HG02852 (cell line): ENCODE data around the gene CYP3A4.
"Not testable (repeated sequence)": the region's sequence is repeated elsewhere in the genome, so short reads cannot be mapped to it uniquely, and the experiment has no call there.

Experiments used
- ATAC-seq: cut with Tn5 transposase; IDR thresholded peaks from one replicate; pipeline ENCODE4 v1.9.1; 2021; ENCODE audit warnings: mild to moderate bottlenecking, moderate library complexity; ENCODE audit not compliant: unreplicated experiment

Gene CYP3A4

GRCh38 chr7:99784007-99784406 lies at the start of gene CYP3A4:
CYP3A4 (minus strand) TSS chr7:99784184; CDS start chr7:99784081, 103 bp downstream.
- ATAC-seq = no peak

GRCh38 chr7:99833289-99833877 lies 49.4 kb upstream of the CYP3A4 start:
- no peak for ATAC-seq

- no peak for ATAC-seq
These were observed 47.6 kb upstream of the CYP3A4 start for GRCh38 chr7:99831595-99831994.

- no peak for ATAC-seq
These were observed 45.7 kb upstream of the CYP3A4 start for GRCh38 chr7:99829524-99830160.

GRCh38 chr7:99828811-99829210 lies 44.8 kb upstream of the CYP3A4 start:
- no peak for ATAC-seq

- ATAC-seq = no peak
These were observed 43.2 kb upstream of the CYP3A4 start for GRCh38 chr7:99827040-99827778.

GRCh38 chr7:99825873-99826272 lies 41.9 kb upstream of the CYP3A4 start:
- ATAC-seq = no peak

- ATAC-seq = no peak
These were observed 41.5 kb upstream of the CYP3A4 start for GRCh38 chr7:99825452-99825851.

GRCh38 chr7:99824091-99824490 lies 40.1 kb upstream of the CYP3A4 start:
- no peak for ATAC-seq

GRCh38 chr7:99822731-99823718 lies 39.0 kb upstream of the CYP3A4 start:
- no peak for ATAC-seq

- no peak for ATAC-seq
These were observed 36.5 kb upstream of the CYP3A4 start for GRCh38 chr7:99820408-99821027.

- no peak for ATAC-seq
These were observed 24.8 kb upstream of the CYP3A4 start for GRCh38 chr7:99808766-99809165.

- no peak for ATAC-seq
These were observed 23.0 kb upstream of the CYP3A4 start for GRCh38 chr7:99806839-99807478.

GRCh38 chr7:99805641-99806040 lies 21.7 kb upstream of the CYP3A4 start:
- ATAC-seq = no peak

- ATAC-seq = not testable (repeated sequence)
These were observed 19.1 kb upstream of the CYP3A4 start for GRCh38 chr7:99803118-99803517.

GRCh38 chr7:99801407-99801806 lies 17.4 kb upstream of the CYP3A4 start:
- ATAC-seq = not testable (repeated sequence)

- no peak for ATAC-seq
These were observed 15.0 kb upstream of the CYP3A4 start for GRCh38 chr7:99798972-99799371.

- not testable (repeated sequence) for ATAC-seq
These were observed 11.9 kb upstream of the CYP3A4 start for GRCh38 chr7:99795864-99796263.

GRCh38 chr7:99794585-99795502 lies 10.9 kb upstream of the CYP3A4 start:
- ATAC-seq = no peak
